ENCODE results near the gene GRIK4.

DNA sequence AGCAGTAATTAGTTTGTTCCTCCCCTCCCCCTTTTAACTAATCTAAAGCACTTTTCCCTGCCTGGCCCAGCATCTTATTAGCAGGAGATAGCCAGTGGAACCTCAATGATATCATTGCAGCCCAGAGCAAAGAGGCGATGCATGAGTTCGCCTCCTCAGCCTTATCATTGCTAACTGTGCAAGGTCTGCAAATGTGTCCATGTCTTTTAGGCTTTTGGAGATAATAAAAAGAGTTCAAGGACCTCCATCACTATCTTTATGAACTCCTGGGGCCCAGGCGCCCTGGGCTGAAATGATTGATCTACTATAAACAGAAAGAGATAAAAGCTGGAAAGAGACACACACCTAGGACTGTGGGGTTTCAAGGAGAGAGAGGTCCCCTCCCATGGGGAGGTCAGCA, 388.2 kb downstream of the GRIK4 start:
- TF ChIP-seq, protein P1, sequence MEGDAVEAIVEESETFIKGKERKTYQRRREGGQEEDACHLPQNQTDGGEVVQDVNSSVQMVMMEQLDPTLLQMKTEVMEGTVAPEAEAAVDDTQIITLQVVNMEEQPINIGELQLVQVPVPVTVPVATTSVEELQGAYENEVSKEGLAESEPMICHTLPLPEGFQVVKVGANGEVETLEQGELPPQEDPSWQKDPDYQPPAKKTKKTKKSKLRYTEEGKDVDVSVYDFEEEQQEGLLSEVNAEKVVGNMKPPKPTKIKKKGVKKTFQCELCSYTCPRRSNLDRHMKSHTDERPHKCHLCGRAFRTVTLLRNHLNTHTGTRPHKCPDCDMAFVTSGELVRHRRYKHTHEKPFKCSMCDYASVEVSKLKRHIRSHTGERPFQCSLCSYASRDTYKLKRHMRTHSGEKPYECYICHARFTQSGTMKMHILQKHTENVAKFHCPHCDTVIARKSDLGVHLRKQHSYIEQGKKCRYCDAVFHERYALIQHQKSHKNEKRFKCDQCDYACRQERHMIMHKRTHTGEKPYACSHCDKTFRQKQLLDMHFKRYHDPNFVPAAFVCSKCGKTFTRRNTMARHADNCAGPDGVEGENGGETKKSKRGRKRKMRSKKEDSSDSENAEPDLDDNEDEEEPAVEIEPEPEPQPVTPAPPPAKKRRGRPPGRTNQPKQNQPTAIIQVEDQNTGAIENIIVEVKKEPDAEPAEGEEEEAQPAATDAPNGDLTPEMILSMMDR (IDR thresholded peaks at IDR 0.05; ENCODE audit: low read length): no peak
- TF ChIP-seq EZH2 (IDR thresholded peaks at IDR 0.05; ENCODE audit: borderline replicate concordance, low read length): no peak

Data from OCI-LY1 (cell line).